Right ventricle myocardium superior (tissue), 1 donor: Measurements from ENCODE around the gene SYT2. TPM values are rescaled to one million over a fixed set of nuclear protein-coding genes. Genes with fewer than 3 reads are reported as not detected.
A peak's percentile ranks its signal among the peaks of the same experiment; 100 is the strongest.
"Not testable (repeated sequence)": the region's sequence is repeated elsewhere in the genome, so short reads cannot be mapped to it uniquely, and the experiment has no call there.

Source experiments
- ATAC-seq: fragments of 200-7000 bp; cut with Tn5 transposase; one replicate; pipeline ENCODE4 v1.9.1; 2020; ENCODE audit warnings: mild to moderate bottlenecking; ENCODE audit not compliant: poor library complexity
- DNase-seq: peaks from one replicate; pipeline ENCODE4 v3.0.0-alpha.2; 2020
- intact Hi-C: fragments of 100-400 bp; cut with DNase I; formaldehyde crosslinking; loops from one replicate; pipeline ENCODE4 v1.11.2; 2022
- total RNA-seq: library from RNA; stranded (reverse); fragmentation: NEBNext Ultra II Directional; extraction: Animal tissue kit (Norgen Biotek cat#: 25700); gene quantifications from one replicate; pipeline ENCODE4 v1.2.1, GENCODE V29; 2021
- donor health status: DM: no; HTN: yes; CAD: no; lungs with severe emphysema.

The SYT2 gene
- total RNA-seq, 1 donor from 2014 or later = not detected

GRCh38 chr1:202631076-202631923 is 79.0 kb downstream of the SYT2 start:
- ATAC-seq (no peak), DNase-seq (no peak)
- intact Hi-C loops = no loop called here

GRCh38 chr1:202630541-202630940 is 79.7 kb downstream of the SYT2 start:
- no peak for ATAC-seq
- intact Hi-C loops = no loop called here
- no peak for DNase-seq

- ATAC-seq, intact Hi-C loops, DNase-seq: not testable (repeated sequence)
Measured at GRCh38 chr1:202630096-202630495, 80.2 kb downstream of the SYT2 start.

GRCh38 chr1:202629257-202629811 is 80.9 kb downstream of the SYT2 start:
- intact Hi-C loops, DNase-seq, ATAC-seq: not testable (repeated sequence)

- no peak for DNase-seq
- intact Hi-C loops = no loop called here
- ATAC-seq = no peak
Measured at GRCh38 chr1:202628646-202629215, 81.5 kb downstream of the SYT2 start.

GRCh38 chr1:202627841-202628565 is 82.3 kb downstream of the SYT2 start:
- DNase-seq = no peak
- no peak for ATAC-seq
- intact Hi-C loops = no loop called here

- intact Hi-C loops, ATAC-seq, DNase-seq: not testable (repeated sequence)
Measured at GRCh38 chr1:202627036-202627435, 83.2 kb downstream of the SYT2 start.

- ATAC-seq = peak; percentile 83
- intact Hi-C loops = no loop called here
- DNase-seq = peak; percentile 85
Measured at GRCh38 chr1:202625416-202626360, 84.6 kb downstream of the SYT2 start.

- intact Hi-C loops = no loop called here
- DNase-seq = no peak
- no peak for ATAC-seq
Measured at GRCh38 chr1:202624781-202625108, 85.5 kb downstream of the SYT2 start.

- no peak for ATAC-seq
- no peak for DNase-seq
- intact Hi-C loops = no loop called here
Measured at GRCh38 chr1:202624088-202624780, 86.0 kb downstream of the SYT2 start.

- ATAC-seq, DNase-seq, intact Hi-C loops: not testable (repeated sequence)
Measured at GRCh38 chr1:202623476-202623875, 86.8 kb downstream of the SYT2 start.

GRCh38 chr1:202623075-202623474 is 87.2 kb downstream of the SYT2 start:
- ATAC-seq = peak; percentile 51
- intact Hi-C loops = no loop called here
- DNase-seq = peak; percentile 61

GRCh38 chr1:202622388-202622787 is 87.9 kb downstream of the SYT2 start:
- no peak for DNase-seq
- intact Hi-C loops = no loop called here
- ATAC-seq = no peak

GRCh38 chr1:202621446-202621845 is 88.8 kb downstream of the SYT2 start:
- no peak for DNase-seq
- ATAC-seq = no peak

GRCh38 chr1:202620036-202620435 is 90.2 kb downstream of the SYT2 start:
- DNase-seq, intact Hi-C loops, ATAC-seq: not testable (repeated sequence)

More at GRCh38 chr1:202621446-202621845, 88.8 kb downstream of the SYT2 start:
- intact Hi-C loops = no loop called here

- ATAC-seq (no peak), DNase-seq (no peak)
- intact Hi-C loops = no loop called here
Measured at GRCh38 chr1:202619505-202619904, 90.7 kb downstream of the SYT2 start.

- ATAC-seq = peak; percentile 50
- DNase-seq = peak; percentile 57
- intact Hi-C loops = not testable (repeated sequence)
Measured at GRCh38 chr1:202619012-202619411, 91.2 kb downstream of the SYT2 start.
